HUES64 (cell line): ENCODE results near the gene PRSS48.

Experiments used
- H3K27ac ChIP-seq: 2 replicates; pipeline ENCODE4 v1.7.0; 2013; ENCODE audit warnings: low read depth, low read length, inconsistent platforms
- H3K27me3 ChIP-seq: 2 replicates; pipeline ENCODE4 v1.6.1; 2013; ENCODE audit warnings: mild to moderate bottlenecking, low read length; ENCODE audit not compliant: insufficient read depth
- H3K36me3 ChIP-seq: 2 replicates; pipeline ENCODE4 v1.6.1; 2013; ENCODE audit warnings: mild to moderate bottlenecking, low read length; ENCODE audit not compliant: insufficient read depth
- H3K4me1 ChIP-seq: 2 replicates; pipeline ENCODE4 v1.6.1; 2013; ENCODE audit warnings: mild to moderate bottlenecking, low read length, moderate library complexity; ENCODE audit not compliant: insufficient read depth
- H3K4me3 ChIP-seq: 2 replicates; pipeline ENCODE4 v1.5.1; 2013; ENCODE audit warnings: mild to moderate bottlenecking, low read length, moderate library complexity
- H3K9ac ChIP-seq: 2 replicates; pipeline ENCODE4 v1.6.1; 2013; ENCODE audit warnings: mild to moderate bottlenecking, low read depth, low read length
- H3K9me3 ChIP-seq: 2 replicates; pipeline ENCODE4 v1.6.1; 2013; ENCODE audit warnings: low read depth, low read length; ENCODE audit not compliant: insufficient read depth
- WGBS: fragments of 150-250, 120-280 bp; methylation state at CpG from one replicate; pipeline ENCODE4 v1.1.7; 2013; ENCODE audit warnings: missing lambda C conversion rate; 5-methylcytosine and 5-hydroxymethylcytosine counted together

Gene PRSS48

GRCh38 chr4:151296227-151296626 lies 19.3 kb downstream of the PRSS48 start:
- 95% methylated on average over 2 of the region's 3 CpGs for WGBS
- peaks cover 14% of the 10 kb centered on the region for H3K4me1 ChIP-seq

GRCh38 chr4:151297170-151297569 lies 20.2 kb downstream of the PRSS48 start:
- Histone ChIP-seq H3K27me3 (no peaks in the 10 kb centered on the region), H3K4me1 (peaks cover 14% of the 10 kb centered on the region), H3K9ac (no peak overlapping the region), H3K36me3 (no peaks in the 10 kb centered on the region), H3K27ac (no peak overlapping the region), H3K9me3 (no peaks in the 10 kb centered on the region), H3K4me3 (no peak overlapping the region)

More at GRCh38 chr4:151296227-151296626, 19.3 kb downstream of the PRSS48 start:
- Histone ChIP-seq H3K4me3 (no peak overlapping the region), H3K36me3 (no peaks in the 10 kb centered on the region), H3K9ac (no peak overlapping the region), H3K27me3 (no peaks in the 10 kb centered on the region), H3K27ac (no peak overlapping the region), H3K9me3 (no peaks in the 10 kb centered on the region)

GRCh38 chr4:151302432-151302831 lies 25.5 kb downstream of the PRSS48 start:
- no peak overlapping the region for H3K4me3 ChIP-seq
- no peak overlapping the region for H3K27ac ChIP-seq
- 96% methylated on average over 4 of the region's 4 CpGs for WGBS
- H3K36me3 ChIP-seq, result no peaks in the 10 kb centered on the region
- H3K9ac ChIP-seq, result no peak overlapping the region
- no peaks in the 10 kb centered on the region for H3K27me3 ChIP-seq
- no peaks in the 10 kb centered on the region for H3K9me3 ChIP-seq
- peaks cover 19% of the 10 kb centered on the region for H3K4me1 ChIP-seq

GRCh38 chr4:151304226-151304625 lies 27.3 kb downstream of the PRSS48 start:
- H3K27ac ChIP-seq, result no peak overlapping the region
- H3K9me3 ChIP-seq, result no peaks in the 10 kb centered on the region
- peaks cover 5% of the 10 kb centered on the region for H3K36me3 ChIP-seq
- no peak overlapping the region for H3K9ac ChIP-seq
- no peaks in the 10 kb centered on the region for H3K27me3 ChIP-seq
- no peak overlapping the region for H3K4me3 ChIP-seq
- H3K4me1 ChIP-seq, result peaks cover 19% of the 10 kb centered on the region

DNA sequence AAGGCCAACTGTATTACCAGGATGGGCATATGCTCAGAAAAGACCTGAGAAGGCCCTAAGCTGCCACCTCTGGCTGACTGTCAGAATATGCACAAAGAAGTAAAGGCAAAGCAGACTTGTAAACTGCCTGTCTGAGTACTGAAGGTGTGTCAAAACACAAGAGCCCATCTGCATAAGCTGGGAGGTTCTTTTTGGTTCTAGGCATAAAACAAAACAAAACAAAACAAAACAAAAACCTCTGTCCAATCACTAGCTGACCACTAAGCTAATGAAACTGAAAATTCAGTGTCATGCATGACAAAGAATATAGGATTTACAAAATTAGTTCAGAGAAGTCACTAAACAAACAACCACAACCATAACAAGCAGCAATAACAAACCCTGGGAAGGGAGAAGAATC lies 27.8 kb downstream of the PRSS48 start:
- Histone ChIP-seq H3K4me1 (peaks cover 19% of the 10 kb centered on the region), H3K27ac (no peak overlapping the region), H3K36me3 (peaks cover 5% of the 10 kb centered on the region), H3K9ac (no peak overlapping the region), H3K9me3 (no peaks in the 10 kb centered on the region), H3K4me3 (no peak overlapping the region), H3K27me3 (no peaks in the 10 kb centered on the region)

DNA sequence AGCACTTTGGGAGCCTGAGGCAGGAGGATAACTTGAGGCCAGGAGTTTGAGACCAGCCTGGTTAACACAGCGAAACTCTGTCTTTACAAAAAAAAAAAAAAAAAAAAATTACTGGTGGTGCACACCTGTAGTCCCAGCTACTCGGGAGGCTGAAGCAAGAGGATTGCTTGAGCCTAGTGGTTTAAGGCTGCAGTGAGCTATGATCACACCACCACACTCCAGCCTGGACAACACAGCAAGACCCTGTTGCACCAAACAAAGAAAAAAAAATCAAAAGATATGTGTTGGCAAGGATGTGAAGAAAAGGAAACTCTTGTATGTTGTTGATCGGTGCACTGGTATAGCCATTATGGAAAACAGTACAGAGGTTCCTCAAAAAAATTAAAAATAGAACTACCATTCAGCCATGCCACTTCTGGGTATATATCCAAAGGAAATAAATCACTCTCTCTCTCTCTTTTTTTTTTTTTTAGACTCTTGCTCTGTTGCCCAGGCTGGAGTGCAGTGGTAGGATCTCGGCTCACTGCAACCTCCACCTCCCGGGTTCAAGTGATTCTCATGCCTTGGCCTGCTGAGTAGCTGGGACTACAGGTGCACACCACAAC lies 33.3 kb downstream of the PRSS48 start:
- Histone ChIP-seq H3K9ac (no peak overlapping the region), H3K4me1 (peaks cover 15% of the 10 kb centered on the region), H3K36me3 (peaks cover 5% of the 10 kb centered on the region), H3K4me3 (no peak overlapping the region), H3K27me3 (no peaks in the 10 kb centered on the region), H3K9me3 (no peaks in the 10 kb centered on the region), H3K27ac (no peak overlapping the region)
- WGBS, result 92% methylated on average over 5 of the region's 5 CpGs

DNA sequence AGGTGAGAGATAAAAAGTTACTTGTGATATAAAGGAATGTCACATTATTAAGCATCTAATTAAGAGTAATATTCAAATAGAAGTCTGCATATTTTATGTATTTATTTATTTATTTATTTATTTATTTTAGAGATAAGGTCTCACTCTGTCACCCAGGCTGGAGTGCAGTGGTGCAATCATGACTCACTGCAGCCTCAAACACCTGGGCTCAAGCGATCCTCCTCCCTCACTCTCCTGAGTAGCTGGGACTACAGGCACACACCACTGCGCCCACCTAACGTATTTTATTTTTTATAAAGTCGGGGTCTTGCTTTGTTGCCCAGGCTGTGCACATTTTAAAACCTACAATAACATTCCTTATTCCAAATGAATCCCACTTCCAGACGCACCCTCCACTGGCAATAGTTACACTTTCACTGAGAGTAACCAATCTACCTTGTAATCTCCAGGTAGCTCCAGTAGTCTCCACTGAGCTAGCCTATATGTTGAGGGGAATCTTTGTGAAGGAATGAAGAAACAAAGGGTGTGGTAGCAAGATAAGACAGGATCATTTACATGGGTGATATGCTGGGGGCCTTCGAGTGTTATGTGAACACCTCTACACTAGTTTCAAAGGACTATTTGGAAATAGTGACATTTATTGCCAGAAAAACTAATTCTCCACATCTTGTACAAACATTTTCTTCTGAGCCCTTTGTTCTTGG lies 36.5 kb downstream of the PRSS48 start:
- 90% methylated on average over 5 of the region's 6 CpGs for WGBS
- H3K4me3 ChIP-seq, result no peak overlapping the region
- no peaks in the 10 kb centered on the region for H3K27me3 ChIP-seq
- H3K36me3 ChIP-seq, result peaks cover 5% of the 10 kb centered on the region
- H3K9ac ChIP-seq, result no peak overlapping the region
- H3K9me3 ChIP-seq, result no peaks in the 10 kb centered on the region
- peaks cover 23% of the 10 kb centered on the region for H3K4me1 ChIP-seq
- no peak overlapping the region for H3K27ac ChIP-seq

DNA sequence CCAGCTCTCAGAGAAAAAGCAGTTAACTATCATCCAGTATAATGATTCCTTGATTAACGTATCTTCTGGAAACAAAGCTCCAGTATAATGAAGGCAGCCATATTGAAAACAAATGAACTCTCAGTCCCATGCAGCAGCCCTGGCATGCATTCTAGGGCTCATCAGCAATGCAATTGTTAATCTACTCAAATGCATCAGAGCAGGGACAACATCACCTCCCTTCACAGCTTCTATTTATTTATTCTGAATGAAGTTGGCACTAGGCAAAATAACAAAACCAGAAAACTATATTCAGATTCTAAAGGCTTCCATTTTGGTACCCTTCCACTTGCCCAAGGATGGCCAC lies 37.0 kb downstream of the PRSS48 start:
- Histone ChIP-seq H3K4me3 (no peak overlapping the region), H3K27ac (no peak overlapping the region), H3K4me1 (peaks cover 23% of the 10 kb centered on the region), H3K27me3 (no peaks in the 10 kb centered on the region), H3K9me3 (no peaks in the 10 kb centered on the region), H3K36me3 (peaks cover 2% of the 10 kb centered on the region), H3K9ac (no peak overlapping the region)
- WGBS, result 90% methylated on average over 1 of the region's 1 CpG

DNA sequence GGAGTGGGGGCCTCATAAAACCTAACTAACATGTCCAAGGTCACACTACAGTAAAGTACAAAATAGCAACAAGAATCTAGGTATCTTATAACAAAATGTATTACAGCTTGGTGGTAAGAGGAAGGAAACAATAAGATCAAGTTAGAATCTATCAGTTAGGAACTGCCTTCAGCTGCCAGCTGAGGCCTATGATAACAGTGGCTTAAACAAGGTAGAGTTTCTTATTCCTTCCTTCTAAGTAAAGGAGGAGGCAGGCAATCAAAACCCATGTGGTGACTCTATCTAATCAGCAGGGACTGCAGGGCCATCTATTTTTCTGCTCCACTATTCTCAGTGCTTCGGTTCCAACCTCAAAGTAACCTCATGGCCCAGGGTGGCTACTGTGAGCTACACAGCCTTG lies 37.5 kb downstream of the PRSS48 start:
- Histone ChIP-seq H3K4me1 (peaks cover 23% of the 10 kb centered on the region), H3K36me3 (peaks cover 2% of the 10 kb centered on the region; the same call in 1 of the 2 replicates), H3K9me3 (no peaks in the 10 kb centered on the region), H3K4me3 (no peak overlapping the region), H3K27me3 (no peaks in the 10 kb centered on the region), H3K9ac (no peak overlapping the region), H3K27ac (no peak overlapping the region)
- WGBS, result 100% methylated on average over 1 of the region's 1 CpG

GRCh38 chr4:151315212-151315886 lies 38.4 kb downstream of the PRSS48 start:
- Histone ChIP-seq H3K4me3 (no peak overlapping the region), H3K36me3 (peaks cover 2% of the 10 kb centered on the region; the same call in 1 of the 2 replicates), H3K27ac (peak overlapping the region; percentile 10; the same call in 1 of the 2 replicates), H3K9ac (no peak overlapping the region), H3K4me1 (peaks cover 23% of the 10 kb centered on the region), H3K27me3 (no peaks in the 10 kb centered on the region), H3K9me3 (no peaks in the 10 kb centered on the region)
- WGBS, result 92% methylated on average over 2 of the region's 2 CpGs

- no peak overlapping the region for H3K4me3 ChIP-seq
- WGBS, result 92% methylated on average over 2 of the region's 2 CpGs
- no peak overlapping the region for H3K9ac ChIP-seq
- H3K4me1 ChIP-seq, result peaks cover 24% of the 10 kb centered on the region
- H3K36me3 ChIP-seq, result peaks cover 2% of the 10 kb centered on the region; the same call in 1 of the 2 replicates
- no peaks in the 10 kb centered on the region for H3K27me3 ChIP-seq
- no peaks in the 10 kb centered on the region for H3K9me3 ChIP-seq
- no peak overlapping the region for H3K27ac ChIP-seq
Observed at GRCh38 chr4:151316645-151317044, 39.7 kb downstream of the PRSS48 start.
